MCF 10A (cell line): ENCODE data around the gene BNIP3. TPM values are rescaled to one million over a fixed set of nuclear protein-coding genes. Genes with fewer than 3 reads are reported as not detected.

ENCODE experiments used
- BruUV-seq: library from RNA; stranded (reverse); fragments of 400-500 nt; replicated peaks from 2 replicates; lab custom pipeline; 2021; lab: Mats Ljungman, UMichigan
- CTCF ChIA-PET: fragments of 300-600 bp; sonication (Branson Sonifier 250); formaldehyde crosslinking; extraction: SDS; loops from one replicate; lab custom pipeline; 2021; ENCODE audit warnings: antibody characterized with exemption, inconsistent platforms; lab: Yijun Ruan, JAX
- POLR2A ChIA-PET: fragments of 300-600, 350-650 bp; sonication (Branson Sonifier 250); formaldehyde crosslinking; extraction: SDS; loops from one replicate; lab custom pipeline; 2020; ENCODE audit warnings: antibody characterized with exemption, inconsistent platforms; lab: Yijun Ruan, JAX
- DNase-seq: peaks from one replicate; pipeline ENCODE4 v3.0.0-alpha.2; 2018; ENCODE audit not compliant: unreplicated experiment
- H3K27ac Mint-ChIP-seq: one replicate; pipeline ENCODE4 v1.8.0; 2022; ENCODE audit warnings: mild to moderate bottlenecking, low read depth, mixed read lengths; ENCODE audit not compliant: unreplicated experiment
- H3K27me3 Mint-ChIP-seq: one replicate; pipeline ENCODE4 v1.8.0; 2022; ENCODE audit warnings: mixed read lengths; ENCODE audit not compliant: insufficient read depth, unreplicated experiment
- H3K36me3 Mint-ChIP-seq: one replicate; pipeline ENCODE4 v1.8.0; 2022; ENCODE audit warnings: mild to moderate bottlenecking, moderate library complexity, mixed read lengths; ENCODE audit not compliant: insufficient read depth, unreplicated experiment
- H3K4me1 Mint-ChIP-seq: one replicate; pipeline ENCODE4 v1.8.0; 2022; ENCODE audit warnings: mixed read lengths; ENCODE audit not compliant: insufficient read depth, unreplicated experiment
- H3K4me3 Mint-ChIP-seq: one replicate; pipeline ENCODE4 v1.8.0; 2022; ENCODE audit warnings: mild to moderate bottlenecking, moderate library complexity, mixed read lengths; ENCODE audit not compliant: unreplicated experiment
- H3K9me3 Mint-ChIP-seq: one replicate; pipeline ENCODE4 v1.8.0; 2022; ENCODE audit warnings: mixed read lengths; ENCODE audit not compliant: unreplicated experiment
- intact Hi-C: fragments of 100-400 bp; cut with micrococcal nuclease; formaldehyde crosslinking; loops from 2 replicates; pipeline ENCODE4 v1.14.1; 2022
- total RNA-seq: library from RNA; stranded (reverse); gene quantifications from 2 replicates; pipeline ENCODE4 v1.2.3, GENCODE V29; 2022
- TF ChIP-seq, protein P1 (sequence below): fragments of 200-600 bp; IDR thresholded peaks from one replicate; pipeline ENCODE4 v1.8.0; 2022; ENCODE audit warnings: antibody characterized with exemption, mild to moderate bottlenecking; ENCODE audit not compliant: unreplicated experiment

Gene BNIP3
- total RNA-seq, 1 experiment from 2014 or later: 47.0 TPM

DNA sequence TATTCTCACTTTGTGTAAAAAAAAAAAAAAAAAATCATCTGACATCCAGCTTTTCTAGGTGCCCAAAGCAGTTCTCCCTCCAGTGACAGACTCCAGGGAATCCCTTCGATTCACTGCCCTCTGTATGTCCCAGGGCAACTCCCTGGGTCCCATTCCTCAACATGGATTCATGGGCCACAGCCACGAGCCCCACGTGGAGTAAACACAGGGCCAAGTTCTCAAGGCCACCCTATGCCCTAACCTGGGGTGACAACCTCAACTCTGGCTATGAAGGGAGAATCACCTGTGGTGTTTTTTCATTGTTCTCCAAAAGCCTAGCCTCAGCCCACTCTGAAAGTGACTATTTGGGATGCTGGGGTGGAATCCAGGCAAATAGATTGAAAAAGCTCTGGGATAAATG is 3.4 kb downstream of the BNIP3 start:
- Mint-ChIP-seq H3K4me1 (peaks cover 18% of the 10 kb centered on the region), H3K9me3 (no peaks in the 10 kb centered on the region), H3K4me3 (no peak overlapping the region), H3K27ac (no peak overlapping the region), H3K36me3 (peaks cover 24% of the 10 kb centered on the region), H3K27me3 (no peaks in the 10 kb centered on the region)
- DNase-seq: no peak
- ChIA-PET POLR2A (interaction anchor here (1.7 kb wide), 1 partner anchor 78 kb away, joined by 3 read pairs; the partner anchor contains the start of gene PPP2R2D), CTCF (interaction anchor here (0.7 to 5.4 kb wide), 3 partner anchors 45 to 93 kb away, joined by 3 to 33 read pairs (median 3); no protein-coding TSS in a partner anchor)
- TF ChIP-seq, protein P1, sequence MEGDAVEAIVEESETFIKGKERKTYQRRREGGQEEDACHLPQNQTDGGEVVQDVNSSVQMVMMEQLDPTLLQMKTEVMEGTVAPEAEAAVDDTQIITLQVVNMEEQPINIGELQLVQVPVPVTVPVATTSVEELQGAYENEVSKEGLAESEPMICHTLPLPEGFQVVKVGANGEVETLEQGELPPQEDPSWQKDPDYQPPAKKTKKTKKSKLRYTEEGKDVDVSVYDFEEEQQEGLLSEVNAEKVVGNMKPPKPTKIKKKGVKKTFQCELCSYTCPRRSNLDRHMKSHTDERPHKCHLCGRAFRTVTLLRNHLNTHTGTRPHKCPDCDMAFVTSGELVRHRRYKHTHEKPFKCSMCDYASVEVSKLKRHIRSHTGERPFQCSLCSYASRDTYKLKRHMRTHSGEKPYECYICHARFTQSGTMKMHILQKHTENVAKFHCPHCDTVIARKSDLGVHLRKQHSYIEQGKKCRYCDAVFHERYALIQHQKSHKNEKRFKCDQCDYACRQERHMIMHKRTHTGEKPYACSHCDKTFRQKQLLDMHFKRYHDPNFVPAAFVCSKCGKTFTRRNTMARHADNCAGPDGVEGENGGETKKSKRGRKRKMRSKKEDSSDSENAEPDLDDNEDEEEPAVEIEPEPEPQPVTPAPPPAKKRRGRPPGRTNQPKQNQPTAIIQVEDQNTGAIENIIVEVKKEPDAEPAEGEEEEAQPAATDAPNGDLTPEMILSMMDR: no peak
- BruUV-seq: no TSS peak
- intact Hi-C loops: no loop called here

DNA sequence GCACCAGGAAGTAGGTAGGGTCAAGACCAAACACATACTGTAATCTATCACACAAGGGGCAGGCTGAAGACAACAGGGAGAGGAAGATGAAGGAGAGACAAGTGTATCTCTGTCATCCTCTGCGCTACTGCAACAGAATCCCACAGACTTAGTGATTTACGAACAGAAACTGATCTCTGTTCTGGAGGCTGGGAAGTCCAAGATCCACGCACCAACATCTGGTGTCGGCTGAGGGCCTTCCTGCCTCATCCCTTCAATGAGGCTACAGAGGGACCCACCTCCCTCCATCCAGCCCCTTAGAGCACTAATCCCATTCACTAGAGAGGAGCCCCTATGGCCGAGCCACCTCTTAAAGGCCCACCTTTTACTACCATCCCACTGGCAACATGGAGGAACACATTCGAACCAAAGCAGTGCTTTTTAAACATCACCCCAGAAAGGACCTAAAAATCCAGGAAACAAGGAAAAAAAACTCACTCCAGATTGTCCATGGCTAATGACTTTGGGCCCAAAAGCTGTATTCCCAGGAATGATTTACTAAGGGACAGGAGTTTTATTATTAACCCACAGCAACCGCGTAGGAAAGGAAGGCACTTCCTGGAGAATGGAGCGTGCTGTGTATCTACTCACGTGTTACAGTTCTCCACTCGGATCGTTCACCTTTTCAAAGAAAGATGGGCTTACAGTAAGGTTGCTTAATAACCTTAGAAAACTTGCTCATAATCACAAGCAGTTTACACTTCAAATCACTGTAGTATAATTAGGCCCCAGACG is 4.2 kb downstream of the BNIP3 start:
- CTCF ChIA-PET: interaction anchor here (0.7 to 5.4 kb wide), 3 partner anchors 46 to 92 kb away, joined by 3 to 33 read pairs (median 3); no protein-coding TSS in a partner anchor
- Mint-ChIP-seq H3K36me3 (peaks cover 33% of the 10 kb centered on the region), H3K27me3 (no peaks in the 10 kb centered on the region), H3K4me3 (no peak overlapping the region), H3K4me1 (peaks cover 18% of the 10 kb centered on the region), H3K9me3 (no peaks in the 10 kb centered on the region), H3K27ac (no peak overlapping the region)
- no TSS peak for BruUV-seq
- TF ChIP-seq, protein P1: no peak
- POLR2A ChIA-PET: interaction anchor here (1.7 kb wide), 1 partner anchor 77 kb away, joined by 3 read pairs; the partner anchor contains the start of gene PPP2R2D
- DNase-seq: no peak
- intact Hi-C loops: no loop called here

DNA sequence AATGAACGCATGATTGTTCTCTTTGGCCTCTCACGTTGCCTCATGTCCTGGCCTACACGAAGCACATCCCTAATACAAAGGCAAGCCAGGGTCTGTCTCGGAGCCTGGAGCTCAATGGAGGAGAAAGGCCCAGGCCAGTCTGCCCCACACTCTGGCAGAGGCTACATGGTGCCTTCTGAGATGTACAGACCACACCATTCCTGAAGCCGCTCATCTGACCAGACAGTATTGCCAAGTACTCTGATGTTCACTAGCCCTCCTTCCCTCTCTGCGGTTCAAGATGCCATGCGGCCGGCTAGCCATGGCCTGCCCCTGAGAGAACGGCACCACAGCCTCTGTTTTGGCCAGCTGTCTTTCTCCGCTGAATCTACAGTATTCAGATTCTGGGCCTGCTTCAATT is 5.9 kb downstream of the BNIP3 start:
- no peak overlapping the region for H3K4me3 Mint-ChIP-seq
- no TSS peak for BruUV-seq
- H3K36me3 Mint-ChIP-seq: peaks cover 41% of the 10 kb centered on the region
- intact Hi-C loops: no loop called here
- DNase-seq: no peak
- H3K9me3 Mint-ChIP-seq: no peaks in the 10 kb centered on the region
- H3K4me1 Mint-ChIP-seq: peaks cover 13% of the 10 kb centered on the region
- TF ChIP-seq, protein P1: no peak
- H3K27me3 Mint-ChIP-seq: no peaks in the 10 kb centered on the region
- ChIA-PET CTCF (interaction anchor here (0.5 to 2.3 kb wide), 5 partner anchors 9 to 1095 kb away, joined by 3 to 12 read pairs (median 5); no protein-coding TSS in a partner anchor), POLR2A (interaction anchor here (1.1 to 1.8 kb wide), 2 partner anchors 21 to 74 kb away, joined by 3 to 10 read pairs; no protein-coding TSS in a partner anchor)
- no peak overlapping the region for H3K27ac Mint-ChIP-seq

DNA sequence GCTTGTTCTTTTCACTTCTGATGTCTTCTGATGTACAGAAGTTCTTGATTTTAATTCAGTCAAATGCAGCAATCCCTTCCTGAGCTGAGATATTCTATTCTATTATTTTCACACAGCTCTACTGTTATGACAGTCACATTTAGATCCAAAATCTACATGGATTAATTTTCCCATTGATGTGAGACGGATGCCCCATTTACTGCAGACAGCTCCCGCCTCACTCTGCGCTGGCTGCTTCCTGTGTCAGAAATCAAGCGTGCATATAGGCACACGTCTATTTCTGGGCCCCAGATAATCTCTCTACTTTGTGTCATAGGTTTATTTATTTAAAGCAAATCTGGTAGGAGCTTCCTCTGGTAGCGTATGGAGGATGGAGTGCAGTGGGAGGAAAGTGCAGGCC is 6.7 kb downstream of the BNIP3 start:
- intact Hi-C loops: no loop called here
- H3K4me1 Mint-ChIP-seq: peaks cover 12% of the 10 kb centered on the region
- no peaks in the 10 kb centered on the region for H3K27me3 Mint-ChIP-seq
- POLR2A ChIA-PET: interaction anchor here (1.1 to 1.8 kb wide), 2 partner anchors 22 to 73 kb away, joined by 3 to 10 read pairs; no protein-coding TSS in a partner anchor
- TF ChIP-seq, protein P1: no peak
- no peak overlapping the region for H3K4me3 Mint-ChIP-seq
- no peaks in the 10 kb centered on the region for H3K9me3 Mint-ChIP-seq
- CTCF ChIA-PET: interaction anchor here (0.8 to 2.3 kb wide), 5 partner anchors 22 to 89 kb away, joined by 3 to 12 read pairs (median 5); no protein-coding TSS in a partner anchor
- peaks cover 49% of the 10 kb centered on the region for H3K36me3 Mint-ChIP-seq
- no peak for DNase-seq
- H3K27ac Mint-ChIP-seq: peak overlapping the region; percentile 5
- no TSS peak for BruUV-seq
